IPS-NIHi7 (cell line): ENCODE results near the gene PFKM.

Source experiments
- DNase-seq: peaks from one replicate; pipeline ENCODE4 v3.0.0; 2012; ENCODE audit warnings: mixed read lengths; ENCODE audit errors: extremely low spot score

PFKM gene

GRCh38 chr12:48187916-48188695 is 68.9 kb downstream of the PFKM start:
- no peak for DNase-seq

GRCh38 chr12:48189331-48190125 is 70.4 kb downstream of the PFKM start:
- DNase-seq, result peak; percentile 61

GRCh38 chr12:48191096-48191495 is 71.9 kb downstream of the PFKM start:
- no peak for DNase-seq

GRCh38 chr12:48192861-48193260 is 73.7 kb downstream of the PFKM start:
- no peak for DNase-seq

- DNase-seq, result no peak
Measured at GRCh38 chr12:48193623-48194022, 74.5 kb downstream of the PFKM start.

- no peak for DNase-seq
Measured at GRCh38 chr12:48194799-48195201, 75.6 kb downstream of the PFKM start.
